ENCODE results near the gene LRMDA.

Gene LRMDA

GRCh38 chr10:76036962-76037361 lies 605.5 kb downstream of the LRMDA start:
- H3K9me3 ChIP-seq (ENCODE audit: insufficient read depth, low read length, severe bottlenecking) = no peaks in the 10 kb centered on the region
- no peak overlapping the region for H3K9ac ChIP-seq (ENCODE audit: low read depth, low read length)
- no peak for TF ChIP-seq EZH2 (IDR thresholded peaks at IDR 0.05; ENCODE audit: borderline replicate concordance, low read depth, low read length, severe bottlenecking)
- TF ChIP-seq CTCF (IDR thresholded peaks at IDR 0.05; ENCODE audit: borderline replicate concordance, extremely low read depth, low read length, poor library complexity, severe bottlenecking) = no peak
- H3K27me3 ChIP-seq (ENCODE audit: insufficient read depth, low read length, poor library complexity) = no peaks in the 10 kb centered on the region
- H3K4me3 ChIP-seq (ENCODE audit: low read depth in 1 of 2, low read length in 2 of 2) = no peak overlapping the region
- no peak overlapping the region for H3K27ac ChIP-seq (ENCODE audit: low read length)
- H4K20me1 ChIP-seq (ENCODE audit: insufficient read depth, low read length) = no peaks in the 10 kb centered on the region
- ATAC-seq (ENCODE audit: insufficient read depth, low read depth) (no peak), DNase-seq (no peak)
- no peak overlapping the region for H3K4me2 ChIP-seq (ENCODE audit: insufficient read depth, low read length)
- no peak overlapping the region for H2AFZ ChIP-seq (ENCODE audit: low read depth, low read length)
- H3K79me2 ChIP-seq (ENCODE audit: insufficient read depth, low read length) = no peaks in the 10 kb centered on the region
- no peaks in the 10 kb centered on the region for H3K4me1 ChIP-seq (ENCODE audit: insufficient read depth, low read length)
- no peaks in the 10 kb centered on the region for H3K36me3 ChIP-seq (ENCODE audit: insufficient read depth, low read length)

- no peak overlapping the region for H3K4me2 ChIP-seq (ENCODE audit: insufficient read depth, low read length)
These were observed 606.2 kb downstream of the LRMDA start for GRCh38 chr10:76037531-76038155.

GRCh38 chr10:76038696-76039095 lies 607.3 kb downstream of the LRMDA start:
- no peak overlapping the region for H3K9ac ChIP-seq (ENCODE audit: low read depth, low read length)
- DNase-seq (no peak), ATAC-seq (ENCODE audit: insufficient read depth, low read depth) (no peak)
- no peaks in the 10 kb centered on the region for H3K36me3 ChIP-seq (ENCODE audit: insufficient read depth, low read length)
- no peaks in the 10 kb centered on the region for H3K4me1 ChIP-seq (ENCODE audit: insufficient read depth, low read length)
- H3K4me3 ChIP-seq (ENCODE audit: low read depth in 1 of 2, low read length in 2 of 2) = no peak overlapping the region
- H3K4me2 ChIP-seq (ENCODE audit: insufficient read depth, low read length) = no peak overlapping the region
- H3K27ac ChIP-seq (ENCODE audit: low read length) = no peak overlapping the region
- TF ChIP-seq CTCF (IDR thresholded peaks at IDR 0.05; ENCODE audit: borderline replicate concordance, extremely low read depth, low read length, poor library complexity, severe bottlenecking) (no peak), EZH2 (IDR thresholded peaks at IDR 0.05; ENCODE audit: borderline replicate concordance, low read depth, low read length, severe bottlenecking) (no peak)
- H2AFZ ChIP-seq (ENCODE audit: low read depth, low read length) = no peak overlapping the region
- no peaks in the 10 kb centered on the region for H4K20me1 ChIP-seq (ENCODE audit: insufficient read depth, low read length)
- no peaks in the 10 kb centered on the region for H3K9me3 ChIP-seq (ENCODE audit: insufficient read depth, low read length, severe bottlenecking)
- no peaks in the 10 kb centered on the region for H3K79me2 ChIP-seq (ENCODE audit: insufficient read depth, low read length)
- H3K27me3 ChIP-seq (ENCODE audit: insufficient read depth, low read length, poor library complexity) = no peaks in the 10 kb centered on the region

More at GRCh38 chr10:76037531-76038155, 606.2 kb downstream of the LRMDA start:
- H3K27ac ChIP-seq (ENCODE audit: low read length) = no peak overlapping the region
- H3K36me3 ChIP-seq (ENCODE audit: insufficient read depth, low read length) = no peaks in the 10 kb centered on the region
- ATAC-seq (ENCODE audit: insufficient read depth, low read depth) (no peak), DNase-seq (no peak)
- no peak overlapping the region for H3K9ac ChIP-seq (ENCODE audit: low read depth, low read length)
- H3K4me3 ChIP-seq (ENCODE audit: low read depth in 1 of 2, low read length in 2 of 2) = no peak overlapping the region
- no peaks in the 10 kb centered on the region for H3K4me1 ChIP-seq (ENCODE audit: insufficient read depth, low read length)
- TF ChIP-seq CTCF (IDR thresholded peaks at IDR 0.05; ENCODE audit: borderline replicate concordance, extremely low read depth, low read length, poor library complexity, severe bottlenecking) = no peak
- no peak for TF ChIP-seq EZH2 (IDR thresholded peaks at IDR 0.05; ENCODE audit: borderline replicate concordance, low read depth, low read length, severe bottlenecking)
- no peaks in the 10 kb centered on the region for H3K79me2 ChIP-seq (ENCODE audit: insufficient read depth, low read length)
- H3K9me3 ChIP-seq (ENCODE audit: insufficient read depth, low read length, severe bottlenecking) = no peaks in the 10 kb centered on the region
- no peak overlapping the region for H2AFZ ChIP-seq (ENCODE audit: low read depth, low read length)
- H4K20me1 ChIP-seq (ENCODE audit: insufficient read depth, low read length) = no peaks in the 10 kb centered on the region
- H3K27me3 ChIP-seq (ENCODE audit: insufficient read depth, low read length, poor library complexity) = no peaks in the 10 kb centered on the region

All from DND-41 (cell line).